ENCODE data around the gene SLC5A10. TPM values are rescaled to one million over a fixed set of nuclear protein-coding genes. Genes with fewer than 3 reads are reported as not detected.

SLC5A10 gene
- total RNA-seq, 2 experiments from 2014 or later: not detected

GRCh38 chr17:18966831-18967624 is 15.1 kb downstream of the SLC5A10 start:
- DNase-seq (no peak), ATAC-seq (no peak)
- ChIA-PET CTCF (no interaction called here), POLR2A (no interaction called here)
- Mint-ChIP-seq H3K27me3 (ENCODE audit: low read depth) (no peaks in the 10 kb centered on the region), H3K9me3 (ENCODE audit: insufficient read depth) (no peaks in the 10 kb centered on the region), H3K36me3 (ENCODE audit: low read depth) (no peaks in the 10 kb centered on the region), H3K4me3 (no peak overlapping the region), H3K27ac (no peak overlapping the region), H3K4me1 (ENCODE audit: low read depth) (peaks cover 3% of the 10 kb centered on the region)

- DNase-seq: no peak
- CTCF ChIA-PET: no interaction called here
- Mint-ChIP-seq H3K27ac (no peak overlapping the region), H3K4me1 (ENCODE audit: low read depth) (peaks cover 3% of the 10 kb centered on the region), H3K9me3 (ENCODE audit: insufficient read depth) (no peaks in the 10 kb centered on the region), H3K27me3 (ENCODE audit: low read depth) (no peaks in the 10 kb centered on the region), H3K4me3 (no peak overlapping the region), H3K36me3 (ENCODE audit: low read depth) (no peaks in the 10 kb centered on the region)
- POLR2A ChIA-PET: no interaction called here
- ATAC-seq: no peak
Measured at GRCh38 chr17:18967916-18968315, 16.0 kb downstream of the SLC5A10 start.

- POLR2A ChIA-PET: no interaction called here
- Mint-ChIP-seq H3K4me1 (ENCODE audit: low read depth) (peaks cover 3% of the 10 kb centered on the region), H3K27ac (no peak overlapping the region), H3K4me3 (no peak overlapping the region), H3K27me3 (ENCODE audit: low read depth) (no peaks in the 10 kb centered on the region), H3K36me3 (ENCODE audit: low read depth) (no peaks in the 10 kb centered on the region), H3K9me3 (ENCODE audit: insufficient read depth) (no peaks in the 10 kb centered on the region)
- no peak for ATAC-seq
- no peak for DNase-seq
- CTCF ChIA-PET: no interaction called here
Measured at GRCh38 chr17:18968345-18968744, 16.4 kb downstream of the SLC5A10 start.

DNA sequence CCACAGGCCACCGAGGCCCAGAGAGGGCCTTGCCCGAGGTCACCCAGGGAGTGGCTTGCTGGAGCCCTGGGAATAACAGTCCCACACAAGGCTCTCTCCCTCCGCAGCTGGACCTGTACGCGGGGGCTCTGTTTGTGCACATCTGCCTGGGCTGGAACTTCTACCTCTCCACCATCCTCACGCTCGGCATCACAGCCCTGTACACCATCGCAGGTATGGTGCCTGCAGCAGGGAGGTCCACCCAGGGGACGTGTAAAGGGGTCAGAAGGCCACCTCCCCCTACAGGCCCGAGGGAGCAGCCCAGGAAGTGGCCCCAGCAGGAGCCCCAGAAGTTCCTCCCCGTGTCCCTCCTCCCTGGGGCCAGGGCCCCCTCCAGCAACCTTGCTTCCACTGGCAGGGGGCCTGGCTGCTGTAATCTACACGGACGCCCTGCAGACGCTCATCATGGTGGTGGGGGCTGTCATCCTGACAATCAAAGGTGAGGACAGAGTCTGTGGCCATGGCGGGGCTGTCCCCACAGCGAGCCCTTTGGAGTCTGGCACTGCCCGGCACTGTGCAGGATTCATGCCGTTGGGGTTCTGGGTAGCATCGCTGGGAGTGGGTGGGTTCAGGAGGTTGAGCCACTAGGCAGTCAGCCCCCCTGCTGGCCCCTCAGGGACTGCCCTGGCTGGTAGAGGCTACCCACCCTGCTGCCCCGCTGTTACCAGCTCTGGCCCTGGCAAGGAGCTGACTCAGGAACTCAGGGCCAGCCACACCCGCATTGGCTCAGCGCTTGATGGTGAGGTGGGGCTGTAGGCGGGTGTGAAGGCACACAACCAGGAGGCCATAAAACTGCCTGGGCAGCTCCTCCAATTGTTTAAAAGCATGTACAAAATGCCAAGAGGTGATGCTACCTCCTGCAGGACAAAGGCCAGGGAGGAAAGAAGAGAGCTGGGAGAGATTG is 17.3 kb downstream of the SLC5A10 start:
- no peaks in the 10 kb centered on the region for H3K36me3 Mint-ChIP-seq (ENCODE audit: low read depth)
- H3K4me3 Mint-ChIP-seq: no peak overlapping the region
- no peaks in the 10 kb centered on the region for H3K9me3 Mint-ChIP-seq (ENCODE audit: insufficient read depth)
- H3K4me1 Mint-ChIP-seq (ENCODE audit: low read depth): peaks cover 3% of the 10 kb centered on the region
- ChIA-PET CTCF (interaction anchor here (1.2 kb wide), 1 partner anchor 8 kb away, joined by 8 read pairs; no protein-coding TSS in a partner anchor), POLR2A (no interaction called here)
- H3K27ac Mint-ChIP-seq: no peak overlapping the region
- DNase-seq: no peak
- ATAC-seq: no peak
- no peaks in the 10 kb centered on the region for H3K27me3 Mint-ChIP-seq (ENCODE audit: low read depth)

DNA sequence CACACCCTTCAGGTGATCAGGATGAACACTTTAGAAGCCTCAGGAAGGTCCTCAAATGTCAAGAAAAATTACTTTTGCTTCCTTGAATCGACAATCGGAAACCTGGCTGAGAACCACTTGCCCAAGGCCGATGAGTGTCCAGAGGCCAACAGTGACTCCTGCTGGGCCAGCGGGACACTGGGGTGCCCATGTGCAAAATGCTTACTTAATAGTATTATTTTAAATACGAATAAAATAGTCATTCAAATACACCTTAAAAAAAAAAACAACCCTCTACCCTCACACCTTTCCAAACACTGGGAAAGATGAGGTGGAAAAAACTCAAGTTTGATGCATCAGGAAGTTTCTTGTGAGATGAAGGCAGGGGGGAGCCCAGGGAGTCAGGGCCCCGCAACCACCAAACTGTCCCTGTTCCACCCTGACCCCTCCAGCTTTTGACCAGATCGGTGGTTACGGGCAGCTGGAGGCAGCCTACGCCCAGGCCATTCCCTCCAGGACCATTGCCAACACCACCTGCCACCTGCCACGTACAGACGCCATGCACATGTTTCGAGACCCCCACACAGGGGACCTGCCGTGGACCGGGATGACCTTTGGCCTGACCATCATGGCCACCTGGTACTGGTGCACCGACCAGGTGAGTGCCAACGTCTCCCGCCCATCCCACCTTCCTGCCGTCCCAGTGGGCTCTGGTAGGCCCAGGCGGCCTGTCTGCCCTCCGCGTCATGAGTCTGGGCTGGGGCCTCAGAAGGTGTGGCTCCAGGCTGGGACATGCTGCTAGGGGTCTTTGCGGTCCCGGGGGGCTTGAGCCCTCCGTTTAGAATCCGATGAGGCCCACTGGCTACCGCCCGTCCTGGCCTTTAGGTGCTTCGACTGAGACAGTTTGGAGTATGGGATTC is 18.9 kb downstream of the SLC5A10 start:
- CTCF ChIA-PET: interaction anchor here (2.0 kb wide), 1 partner anchor 10 kb away, joined by 10 read pairs; no protein-coding TSS in a partner anchor
- no peaks in the 10 kb centered on the region for H3K27me3 Mint-ChIP-seq (ENCODE audit: low read depth)
- no peaks in the 10 kb centered on the region for H3K9me3 Mint-ChIP-seq (ENCODE audit: insufficient read depth)
- no peaks in the 10 kb centered on the region for H3K36me3 Mint-ChIP-seq (ENCODE audit: low read depth)
- peaks cover 3% of the 10 kb centered on the region for H3K4me1 Mint-ChIP-seq (ENCODE audit: low read depth)
- H3K27ac Mint-ChIP-seq: no peak overlapping the region
- no peak overlapping the region for H3K4me3 Mint-ChIP-seq
- DNase-seq (no peak), ATAC-seq (no peak)
- POLR2A ChIA-PET: no interaction called here

DNA sequence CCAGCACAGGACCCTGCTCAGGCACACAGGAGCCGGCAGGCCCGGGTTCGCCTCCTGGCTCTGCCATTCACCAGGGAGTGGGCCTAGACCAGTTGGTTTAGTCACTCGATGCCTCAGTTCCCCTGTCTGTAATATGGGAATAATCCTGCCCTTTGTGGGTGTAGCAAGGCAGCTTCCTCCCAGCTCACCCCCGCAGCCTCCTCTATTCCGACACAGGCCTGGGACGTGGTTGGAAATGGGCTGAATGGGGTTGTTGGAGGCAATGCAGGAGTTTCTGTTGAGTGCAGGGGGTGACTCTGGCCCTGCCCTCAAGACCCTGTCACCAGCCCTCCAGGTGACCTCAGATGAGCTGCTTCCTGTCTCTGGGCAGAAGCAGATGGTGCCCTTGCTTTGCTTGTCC is 19.8 kb downstream of the SLC5A10 start:
- Mint-ChIP-seq H3K4me3 (no peak overlapping the region), H3K4me1 (ENCODE audit: low read depth) (peaks cover 3% of the 10 kb centered on the region), H3K9me3 (ENCODE audit: insufficient read depth) (no peaks in the 10 kb centered on the region), H3K27me3 (ENCODE audit: low read depth) (no peaks in the 10 kb centered on the region), H3K27ac (no peak overlapping the region), H3K36me3 (ENCODE audit: low read depth) (no peaks in the 10 kb centered on the region)
- no peak for ATAC-seq
- ChIA-PET POLR2A (no interaction called here), CTCF (interaction anchor here (2.0 kb wide), 1 partner anchor 11 kb away, joined by 10 read pairs; no protein-coding TSS in a partner anchor)
- no peak for DNase-seq

- H3K4me1 Mint-ChIP-seq (ENCODE audit: low read depth): no peaks in the 10 kb centered on the region
- no peaks in the 10 kb centered on the region for H3K36me3 Mint-ChIP-seq (ENCODE audit: low read depth)
- no peak overlapping the region for H3K27ac Mint-ChIP-seq
- no peak overlapping the region for H3K4me3 Mint-ChIP-seq
- ChIA-PET POLR2A (no interaction called here), CTCF (interaction anchor here (1.4 kb wide), 1 partner anchor 13 kb away, joined by 4 read pairs; no protein-coding TSS in a partner anchor)
- DNase-seq (no peak), ATAC-seq (no peak)
- H3K9me3 Mint-ChIP-seq (ENCODE audit: insufficient read depth): no peaks in the 10 kb centered on the region
- H3K27me3 Mint-ChIP-seq (ENCODE audit: low read depth): no peaks in the 10 kb centered on the region
Measured at GRCh38 chr17:18974407-18975149, 22.6 kb downstream of the SLC5A10 start.

- Mint-ChIP-seq H3K27me3 (ENCODE audit: low read depth) (no peaks in the 10 kb centered on the region), H3K4me3 (no peak overlapping the region), H3K4me1 (ENCODE audit: low read depth) (no peaks in the 10 kb centered on the region), H3K9me3 (ENCODE audit: insufficient read depth) (no peaks in the 10 kb centered on the region), H3K36me3 (ENCODE audit: low read depth) (no peaks in the 10 kb centered on the region), H3K27ac (no peak overlapping the region)
- DNase-seq (no peak), ATAC-seq (no peak)
- POLR2A ChIA-PET: interaction anchor here (1.2 kb wide), 1 partner anchor 10 kb away, joined by 4 read pairs; no protein-coding TSS in a partner anchor
- CTCF ChIA-PET: interaction anchor here (1.4 kb wide), 1 partner anchor 14 kb away, joined by 4 read pairs; no protein-coding TSS in a partner anchor
Measured at GRCh38 chr17:18975597-18975996, 23.6 kb downstream of the SLC5A10 start.

- Mint-ChIP-seq H3K27me3 (ENCODE audit: low read depth) (no peaks in the 10 kb centered on the region), H3K27ac (no peak overlapping the region), H3K36me3 (ENCODE audit: low read depth) (no peaks in the 10 kb centered on the region), H3K4me1 (ENCODE audit: low read depth) (no peaks in the 10 kb centered on the region), H3K9me3 (ENCODE audit: insufficient read depth) (no peaks in the 10 kb centered on the region), H3K4me3 (no peak overlapping the region)
- ChIA-PET CTCF (interaction anchor here (2.0 kb wide), 1 partner anchor 15 kb away, joined by 7 read pairs; no protein-coding TSS in a partner anchor), POLR2A (interaction anchor here (1.2 kb wide), 1 partner anchor 9 kb away, joined by 4 read pairs; no protein-coding TSS in a partner anchor)
- no peak for ATAC-seq
- DNase-seq: no peak
Measured at GRCh38 chr17:18976201-18976600, 24.2 kb downstream of the SLC5A10 start.

- DNase-seq (no peak), ATAC-seq (no peak)
- H3K27ac Mint-ChIP-seq: no peak overlapping the region
- H3K4me3 Mint-ChIP-seq: no peak overlapping the region
- H3K4me1 Mint-ChIP-seq (ENCODE audit: low read depth): no peaks in the 10 kb centered on the region
- H3K36me3 Mint-ChIP-seq (ENCODE audit: low read depth): no peaks in the 10 kb centered on the region
- POLR2A ChIA-PET: interaction anchor here (1.2 kb wide), 1 partner anchor 8 kb away, joined by 4 read pairs; no protein-coding TSS in a partner anchor
- no peaks in the 10 kb centered on the region for H3K27me3 Mint-ChIP-seq (ENCODE audit: low read depth)
- CTCF ChIA-PET: interaction anchor here (2.0 kb wide), 1 partner anchor 16 kb away, joined by 7 read pairs; no protein-coding TSS in a partner anchor
- H3K9me3 Mint-ChIP-seq (ENCODE audit: insufficient read depth): no peaks in the 10 kb centered on the region
Measured at GRCh38 chr17:18977021-18977420, 25.1 kb downstream of the SLC5A10 start.
